Left ventricle myocardium inferior (tissue), 1 donor: ENCODE data around the gene TECPR2. TPM values are rescaled to one million over a fixed set of nuclear protein-coding genes. Genes with fewer than 3 reads are reported as not detected.
"Not testable (repeated sequence)": the region's sequence is repeated elsewhere in the genome, so short reads cannot be mapped to it uniquely, and the experiment has no call there.

Source experiments
- DNase-seq: peaks from one replicate; pipeline ENCODE4 v3.0.0-alpha.2; 2020
- H3K27ac ChIP-seq: fragments of 200-600 bp; replicated peaks from 2 replicates; pipeline ENCODE4 v1.8.0; 2021
- H3K27me3 ChIP-seq: fragments of 200-600 bp; 2 replicates; pipeline ENCODE4 v1.8.0; 2021; ENCODE audit warnings: low read depth
- H3K36me3 ChIP-seq: fragments of 200-600 bp; 2 replicates; pipeline ENCODE4 v1.8.0; 2021
- H3K4me1 ChIP-seq: fragments of 200-600 bp; 2 replicates; pipeline ENCODE4 v1.8.0; 2021
- H3K4me3 ChIP-seq: fragments of 200-600 bp; 2 replicates; pipeline ENCODE4 v1.8.0; 2021; ENCODE audit warnings: mild to moderate bottlenecking, moderate library complexity
- H3K9me3 ChIP-seq: fragments of 200-600 bp; replicated peaks from 2 replicates; pipeline ENCODE4 v1.8.0; 2021
- CTCF ChIP-seq: fragments of 200-600 bp; IDR thresholded peaks from 2 replicates; pipeline ENCODE4 v1.8.0; 2021; ENCODE audit warnings: antibody characterized with exemption, mild to moderate bottlenecking, borderline replicate concordance
- intact Hi-C: fragments of 100-400 bp; cut with micrococcal nuclease; formaldehyde crosslinking; loops from one replicate; pipeline ENCODE4 v1.11.0; 2022
- total RNA-seq: library from RNA; stranded (reverse); fragmentation: NEBNext Ultra II Directional; extraction: Animal tissue kit (Norgen Biotek cat#: 25700); gene quantifications from one replicate; pipeline ENCODE4 v1.2.1, GENCODE V29; 2021
- donor health status: DM: no; HTN: yes; CAD: no; lungs with severe emphysema.

TECPR2 gene
- total RNA-seq, 1 donor from 2014 or later: 20.0 TPM

- no peaks in the 10 kb centered on the region for H3K9me3 ChIP-seq
- H3K4me1 ChIP-seq: peaks cover 31% of the 10 kb centered on the region
- no peak overlapping the region for H3K27ac ChIP-seq
- peaks cover 85% of the 10 kb centered on the region for H3K36me3 ChIP-seq
- H3K4me3 ChIP-seq: no peak overlapping the region
- intact Hi-C loops: no loop called here
- no peak for DNase-seq
- no peak for TF ChIP-seq CTCF
- no peaks in the 10 kb centered on the region for H3K27me3 ChIP-seq
Measured at GRCh38 chr14:102348376-102348775, 14.4 kb upstream of the TECPR2 start.

- Histone ChIP-seq H3K4me3 (peak overlapping the region; percentile 17), H3K27ac (peak overlapping the region; percentile 81), H3K27me3 (no peaks in the 10 kb centered on the region), H3K9me3 (no peaks in the 10 kb centered on the region), H3K36me3 (peaks cover 85% of the 10 kb centered on the region), H3K4me1 (peaks cover 31% of the 10 kb centered on the region)
- intact Hi-C loops: no loop called here
- DNase-seq: peak; percentile 30
- TF ChIP-seq CTCF: no peak
Measured at GRCh38 chr14:102351023-102351422, 11.7 kb upstream of the TECPR2 start.

GRCh38 chr14:102351593-102351992 is 11.1 kb upstream of the TECPR2 start:
- Histone ChIP-seq H3K4me1 (peaks cover 31% of the 10 kb centered on the region), H3K4me3 (peak overlapping the region; percentile 17), H3K27ac (peak overlapping the region; percentile 81), H3K36me3 (peaks cover 85% of the 10 kb centered on the region)
- DNase-seq, H3K27me3 ChIP-seq, intact Hi-C loops, H3K9me3 ChIP-seq: not testable (repeated sequence)

GRCh38 chr14:102352213-102352612 is 10.5 kb upstream of the TECPR2 start:
- peak overlapping the region; percentile 81 for H3K27ac ChIP-seq
- no peaks in the 10 kb centered on the region for H3K9me3 ChIP-seq
- H3K36me3 ChIP-seq: peaks cover 85% of the 10 kb centered on the region
- H3K4me3 ChIP-seq: peak overlapping the region; percentile 17
- DNase-seq: no peak
- TF ChIP-seq CTCF: no peak
- peaks cover 31% of the 10 kb centered on the region for H3K4me1 ChIP-seq
- H3K27me3 ChIP-seq: no peaks in the 10 kb centered on the region
- intact Hi-C loops: no loop called here

GRCh38 chr14:102353126-102353619 is 9.6 kb upstream of the TECPR2 start:
- Histone ChIP-seq H3K36me3 (peaks cover 85% of the 10 kb centered on the region), H3K4me1 (peaks cover 31% of the 10 kb centered on the region), H3K27me3 (no peaks in the 10 kb centered on the region), H3K4me3 (no peak overlapping the region), H3K9me3 (no peaks in the 10 kb centered on the region), H3K27ac (no peak overlapping the region)
- no peak for DNase-seq
- intact Hi-C loops: no loop called here
- no peak for TF ChIP-seq CTCF

- Histone ChIP-seq H3K4me3 (no peak overlapping the region), H3K27ac (no peak overlapping the region), H3K27me3 (no peaks in the 10 kb centered on the region), H3K9me3 (no peaks in the 10 kb centered on the region), H3K4me1 (peaks cover 32% of the 10 kb centered on the region), H3K36me3 (peaks cover 87% of the 10 kb centered on the region)
- no peak for DNase-seq
- intact Hi-C loops: no loop called here
- TF ChIP-seq CTCF: no peak
Measured at GRCh38 chr14:102356280-102356679, 6.5 kb upstream of the TECPR2 start.
